ENCODE measurements around the gene SAMSN1. TPM values are rescaled to one million over a fixed set of nuclear protein-coding genes. Genes with fewer than 3 reads are reported as not detected.
"Not testable (repeated sequence)": the region's sequence is repeated elsewhere in the genome, so short reads cannot be mapped to it uniquely, and the experiment has no call there.

The SAMSN1 gene
- total RNA-seq, 2 experiments from 2014 or later = 2.8 TPM; not detected in 1

DNA sequence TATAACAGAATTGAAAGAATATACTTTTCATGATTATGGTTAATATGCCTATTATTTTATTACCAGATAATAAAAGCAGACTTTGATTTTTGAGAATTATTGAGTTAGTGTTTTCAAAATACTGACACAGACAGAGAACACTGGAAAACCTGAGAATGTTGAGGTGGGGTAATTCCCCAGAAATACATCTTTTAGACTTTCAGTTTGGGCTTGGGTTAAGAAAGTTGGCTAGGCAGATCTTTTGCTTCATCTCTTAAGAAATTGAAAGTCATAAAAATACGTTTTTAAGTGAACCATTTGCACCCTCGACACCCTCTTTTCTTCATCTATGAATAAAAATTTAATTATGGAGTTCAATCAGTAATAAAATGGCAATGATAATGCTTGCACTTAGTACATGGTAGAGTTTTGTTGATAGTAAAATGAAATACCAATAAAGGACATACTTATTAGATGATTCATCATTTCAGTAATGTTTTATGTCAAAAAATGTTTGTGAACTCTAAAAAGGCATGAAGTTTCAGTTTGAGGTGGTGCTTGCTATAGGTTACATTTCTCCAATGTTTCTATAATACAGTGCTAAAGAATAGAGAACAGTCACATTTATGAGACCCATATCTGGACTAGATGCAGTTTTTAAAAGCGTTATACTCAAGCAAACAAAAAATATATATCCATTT, 1.9 kb upstream of the SAMSN1 start:
- Histone ChIP-seq H3K36me3 (ENCODE audit: insufficient read depth, low read length) (no peaks in the 10 kb centered on the region), H4K20me1 (ENCODE audit: insufficient read depth, low read length) (no peaks in the 10 kb centered on the region), H3K79me2 (ENCODE audit: insufficient read depth, low read depth, low read length) (no peaks in the 10 kb centered on the region), H3K9me3 (ENCODE audit: low read length) (no peaks in the 10 kb centered on the region), H3K4me2 (ENCODE audit: low read length) (no peak overlapping the region), H3K4me3 (ENCODE audit: low read depth, low read length, poor library complexity, severe bottlenecking) (no peak overlapping the region), H3K4me1 (ENCODE audit: insufficient read depth, low read length, poor library complexity, severe bottlenecking) (no peaks in the 10 kb centered on the region), H3K27ac (ENCODE audit: low read depth, low read length, poor library complexity, severe bottlenecking) (no peak overlapping the region), H3K9me2 (ENCODE audit: insufficient read depth, low read length) (no peaks in the 10 kb centered on the region), H2AFZ (ENCODE audit: low read length) (no peak overlapping the region)
- BruUV-seq (replicated peaks) = no TSS peak
- intact Hi-C loops (cut with micrococcal nuclease; ENCODE audit: unreplicated experiment) = loop anchor here (5.0 kb wide), 1 partner anchor 139 kb away; no protein-coding TSS in a partner anchor
- no peak for DNase-seq (ENCODE audit: low spot score)
- POLR2A ChIA-PET = interaction anchor here (0.5 to 1.2 kb wide), 3 partner anchors 19 to 31 kb away, joined by 4 to 7 read pairs (median 4); no protein-coding TSS in a partner anchor
- CTCF ChIA-PET (ENCODE audit: unreplicated experiment) = no interaction called here
- TF ChIP-seq EZH2phosphoT487 (IDR thresholded peaks at IDR 0.05; ENCODE audit: borderline replicate concordance, low read depth, low read length) (no peak), CTCF (conservative IDR thresholded peaks at IDR 0.05; ENCODE audit: low read length) (no peak)

- CTCF ChIA-PET (ENCODE audit: unreplicated experiment); H3K4me2 ChIP-seq (ENCODE audit: low read length); H3K27ac ChIP-seq (ENCODE audit: low read depth, low read length, poor library complexity, severe bottlenecking); H3K9me2 ChIP-seq (ENCODE audit: insufficient read depth, low read length); H2AFZ ChIP-seq (ENCODE audit: low read length); BruUV-seq (replicated peaks); H3K79me2 ChIP-seq (ENCODE audit: insufficient read depth, low read depth, low read length); DNase-seq (ENCODE audit: low spot score); H3K4me1 ChIP-seq (ENCODE audit: insufficient read depth, low read length, poor library complexity, severe bottlenecking); H4K20me1 ChIP-seq (ENCODE audit: insufficient read depth, low read length); H3K4me3 ChIP-seq (ENCODE audit: low read depth, low read length, poor library complexity, severe bottlenecking); H3K36me3 ChIP-seq (ENCODE audit: insufficient read depth, low read length); H3K9me3 ChIP-seq (ENCODE audit: low read length): not testable (repeated sequence)
- POLR2A ChIA-PET = interaction anchor here (1.1 to 1.2 kb wide), 2 partner anchors 14 to 18 kb away, joined by 3 to 4 read pairs; no protein-coding TSS in a partner anchor
- intact Hi-C loops (cut with micrococcal nuclease; ENCODE audit: unreplicated experiment) = loop anchor here (5.0 kb wide), 1 partner anchor 141 kb away; no protein-coding TSS in a partner anchor
Observed at GRCh38 chr21:14546719-14547118, 604 bp upstream of the SAMSN1 start.

DNA sequence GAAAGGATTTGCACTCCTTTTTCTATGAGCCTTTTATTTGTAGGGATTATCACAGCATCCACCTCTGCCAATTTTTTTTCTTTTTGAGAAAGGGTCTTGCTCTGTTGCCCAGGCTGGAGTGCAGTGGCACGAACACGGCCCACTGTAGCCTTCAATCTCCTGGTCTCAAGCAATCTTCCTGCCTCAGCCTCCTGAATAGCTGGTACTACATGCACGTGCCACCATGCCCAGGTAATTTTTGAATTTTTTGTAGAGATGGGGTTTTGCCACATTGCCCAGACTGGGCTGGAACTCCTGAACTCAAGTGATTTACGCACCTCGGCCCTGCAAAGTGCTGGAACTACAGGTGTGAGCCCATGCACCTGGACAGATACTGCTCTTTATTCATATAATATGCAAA, 2.1 kb downstream of the SAMSN1 start:
- no peaks in the 10 kb centered on the region for H3K9me2 ChIP-seq (ENCODE audit: insufficient read depth, low read length)
- H3K27ac ChIP-seq (ENCODE audit: low read depth, low read length, poor library complexity, severe bottlenecking) = no peak overlapping the region
- intact Hi-C loops (cut with micrococcal nuclease; ENCODE audit: unreplicated experiment) = no loop called here
- H3K4me2 ChIP-seq (ENCODE audit: low read length) = no peak overlapping the region; the same call in 1 of the 2 replicates
- no peaks in the 10 kb centered on the region for H3K36me3 ChIP-seq (ENCODE audit: insufficient read depth, low read length)
- H3K9me3 ChIP-seq (ENCODE audit: low read length) = no peaks in the 10 kb centered on the region
- no peak overlapping the region for H2AFZ ChIP-seq (ENCODE audit: low read length)
- no peaks in the 10 kb centered on the region for H3K4me1 ChIP-seq (ENCODE audit: insufficient read depth, low read length, poor library complexity, severe bottlenecking)
- DNase-seq (ENCODE audit: low spot score) = no peak
- ChIA-PET CTCF (ENCODE audit: unreplicated experiment) (no interaction called here), POLR2A (interaction anchor here (1.0 to 2.9 kb wide), 2 partner anchors 10 to 13 kb away, joined by 4 to 11 read pairs; no protein-coding TSS in a partner anchor)
- no peak for TF ChIP-seq CTCF (conservative IDR thresholded peaks at IDR 0.05; ENCODE audit: low read length)
- no peaks in the 10 kb centered on the region for H3K79me2 ChIP-seq (ENCODE audit: insufficient read depth, low read depth, low read length)
- H4K20me1 ChIP-seq (ENCODE audit: insufficient read depth, low read length) = no peaks in the 10 kb centered on the region
- H3K4me3 ChIP-seq (ENCODE audit: low read depth, low read length, poor library complexity, severe bottlenecking) = no peak overlapping the region
- no TSS peak for BruUV-seq (replicated peaks)

Measured in OCI-LY7 (cell line).